H1 (cell line): ENCODE measurements around the gene ABHD17B. TPM values are rescaled to one million over a fixed set of nuclear protein-coding genes. Genes with fewer than 3 reads are reported as not detected.

Experiments used
- CTCF ChIA-PET: fragments of 300-600 bp; sonication (Branson Sonifier 250); formaldehyde crosslinking; loops from one replicate; lab custom pipeline; 2021; ENCODE audit not compliant: partially characterized antibody; lab: Charles Lee
- POLR2A ChIA-PET: fragments of 300-600 bp; sonication (Branson Sonifier 250); formaldehyde crosslinking; loops from one replicate; lab custom pipeline; 2021; ENCODE audit warnings: inconsistent platforms; ENCODE audit not compliant: partially characterized antibody; lab: Charles Lee
- DNase-seq, 2 experiments: peaks; one replicate each; pipeline versions ENCODE4 v3.0.0 to v3.0.0-alpha.2; 2010 to 2022; ENCODE audit warnings: low spot score in 2 of 2, low read depth in 1 of 2, mixed read lengths in 1 of 2
- FAIRE-seq: peaks from 2 replicates; lab custom pipeline; 2011; peaks lifted over from hg19 to GRCh38; lab: Jason Lieb, UNC
- H2AFZ ChIP-seq: 2 replicates; pipeline ENCODE4 v1.8.1; 2012; ENCODE audit warnings: low read length, inconsistent platforms
- H2AK5ac ChIP-seq: 2 replicates; pipeline ENCODE4 v1.6.1; 2013; ENCODE audit warnings: low read depth, low read length
- H2BK120ac ChIP-seq: replicated peaks from 2 replicates; pipeline ENCODE3; 2013; ENCODE audit warnings: low read depth, low read length, inconsistent platforms
- H2BK12ac ChIP-seq: 2 replicates; pipeline ENCODE4 v1.6.1; 2013; ENCODE audit warnings: low read depth, low read length
- H2BK15ac ChIP-seq: 2 replicates; pipeline ENCODE4 v1.6.1; 2013; ENCODE audit warnings: low read length
- H2BK20ac ChIP-seq: 2 replicates; pipeline ENCODE4 v1.6.1; 2013; ENCODE audit warnings: low read length
- H2BK5ac ChIP-seq: 2 replicates; pipeline ENCODE4 v1.6.1; 2013; ENCODE audit warnings: low read depth, low read length
- H3K14ac ChIP-seq: 2 replicates; pipeline ENCODE4 v1.6.1; 2013; ENCODE audit warnings: inconsistent platforms; ENCODE audit not compliant: insufficient read length
- H3K18ac ChIP-seq: 2 replicates; pipeline ENCODE4 v1.6.1; 2013; ENCODE audit warnings: low read length; ENCODE audit errors: extremely low read depth
- H3K23ac ChIP-seq: 2 replicates; pipeline ENCODE4 v1.6.1; 2013; ENCODE audit warnings: inconsistent platforms; ENCODE audit not compliant: insufficient read length
- H3K23me2 ChIP-seq: 2 replicates; pipeline ENCODE4 v1.6.1; 2013; ENCODE audit warnings: low read depth, low read length
- H3K27ac ChIP-seq: 2 replicates; pipeline ENCODE4 v1.6.1; 2011; ENCODE audit warnings: low read depth, low read length, inconsistent platforms
- H3K27me3 ChIP-seq, 4 experiments: replicated peaks in 1 of 4; 1 replicate in 1 of 4; 2 replicates in 3 of 4; pipeline versions ENCODE4 v1.6.1 to v1.8.1; 2011 to 2013; ENCODE audit warnings: low read length in 3 of 4, mild to moderate bottlenecking in 3 of 4, inconsistent platforms in 2 of 4, mixed read lengths in 2 of 4, moderate library complexity in 1 of 4; ENCODE audit not compliant: control insufficient read depth in 3 of 4, insufficient read depth in 3 of 4; ENCODE audit errors: extremely low read depth in 1 of 4
- H3K36me3 ChIP-seq, 4 experiments: 2 replicates each; pipeline versions ENCODE4 v1.6.1 to v1.8.1; 2011 to 2013; ENCODE audit warnings: mild to moderate bottlenecking in 4 of 4, low read length in 3 of 4, moderate library complexity in 2 of 4, control low read depth in 1 of 4, inconsistent platforms in 1 of 4; ENCODE audit not compliant: insufficient read depth in 4 of 4, control insufficient read depth in 2 of 4
- H3K4ac ChIP-seq: replicated peaks from 2 replicates; pipeline ENCODE3; 2013; ENCODE audit warnings: low read length, low read depth, mixed read lengths, inconsistent platforms; ENCODE audit not compliant: insufficient read length
- H3K4me1 ChIP-seq, 4 experiments: replicated peaks in 1 of 4; 1 replicate in 1 of 4; 2 replicates in 3 of 4; pipeline versions ENCODE4 v1.6.1 to v1.8.1; 2011 to 2013; ENCODE audit warnings: low read length in 3 of 4, inconsistent platforms in 2 of 4, mixed read lengths in 1 of 4; ENCODE audit not compliant: insufficient read depth in 4 of 4, control insufficient read depth in 3 of 4
- H3K4me2 ChIP-seq, 2 experiments: 2 replicates each; pipeline versions ENCODE4 v1.6.1 to v1.8.1; 2011 to 2013; ENCODE audit warnings: low read depth in 2 of 2, low read length in 2 of 2, control low read depth in 1 of 2, inconsistent platforms in 1 of 2, mild to moderate bottlenecking in 1 of 2; ENCODE audit not compliant: insufficient read depth in 1 of 2
- H3K4me3 ChIP-seq, 4 experiments: fragments of 200-600, 300-600 bp in 1 of 4; sonication (generic), shearing (Covaris generic), sonication (Bioruptor Twin) in 1 of 4; 2 replicates each; pipeline versions ENCODE4 v1.5.1 to v1.8.1; 2011 to 2016; ENCODE audit warnings: low read length in 4 of 4, low read depth in 3 of 4, control low read depth in 2 of 4, inconsistent platforms in 2 of 4, mild to moderate bottlenecking in 2 of 4, mixed read lengths in 1 of 4, moderate library complexity in 1 of 4; ENCODE audit not compliant: insufficient read depth in 2 of 4; ENCODE audit errors: extremely low read depth in 1 of 4
- H3K56ac ChIP-seq: replicated peaks from 2 replicates; pipeline ENCODE3; 2013; ENCODE audit warnings: low read depth, mild to moderate bottlenecking, mixed read lengths, low read length, inconsistent platforms; ENCODE audit not compliant: insufficient read length
- H3K79me1 ChIP-seq: 2 replicates; pipeline ENCODE4 v1.6.1; 2013; ENCODE audit warnings: low read depth, low read length, control low read depth
- H3K79me2 ChIP-seq, 2 experiments: 2 replicates each; pipeline versions ENCODE4 v1.6.1 to v1.8.1; 2012 to 2013; ENCODE audit warnings: low read length in 2 of 2, mild to moderate bottlenecking in 2 of 2, inconsistent platforms in 1 of 2; ENCODE audit not compliant: insufficient read depth in 2 of 2, control insufficient read depth in 1 of 2
- H3K9ac ChIP-seq, 4 experiments: replicated peaks in 1 of 4; 1 replicate in 1 of 4; 2 replicates in 3 of 4; pipeline versions ENCODE4 v1.6.1 to v1.8.1; 2011 to 2013; ENCODE audit warnings: low read depth in 3 of 4, low read length in 3 of 4, control low read depth in 2 of 4, mild to moderate bottlenecking in 2 of 4, moderate library complexity in 2 of 4, inconsistent platforms in 1 of 4; ENCODE audit errors: extremely low read depth in 1 of 4
- H3K9me3 ChIP-seq, 2 experiments: 2 replicates each; pipeline versions ENCODE4 v1.6.1 to v1.8.1; 2012 to 2013; ENCODE audit warnings: mild to moderate bottlenecking in 2 of 2, moderate library complexity in 2 of 2, control low read depth in 1 of 2, inconsistent platforms in 1 of 2, low read depth in 1 of 2, low read length in 1 of 2, mixed read lengths in 1 of 2; ENCODE audit not compliant: insufficient read depth in 2 of 2
- H4K20me1 ChIP-seq, 2 experiments: replicated peaks in 1 of 2; 2 replicates each; pipeline versions ENCODE3 to v1.8.1; 2011 to 2013; ENCODE audit warnings: inconsistent platforms in 2 of 2, low read length in 2 of 2, mild to moderate bottlenecking in 1 of 2; ENCODE audit not compliant: insufficient read depth in 2 of 2, control insufficient read depth in 1 of 2
- H4K5ac ChIP-seq: 2 replicates; pipeline ENCODE4 v1.6.1; 2013; ENCODE audit warnings: low read length, low read depth, mixed read lengths, inconsistent platforms; ENCODE audit not compliant: insufficient read length
- H4K8ac ChIP-seq: 2 replicates; pipeline ENCODE4 v1.8.0; 2013; ENCODE audit warnings: mild to moderate bottlenecking, moderate library complexity, low read length, inconsistent platforms; ENCODE audit not compliant: insufficient read depth; ENCODE audit errors: extremely low read depth
- H4K91ac ChIP-seq: replicated peaks from 2 replicates; pipeline ENCODE3; 2013; ENCODE audit warnings: low read length, mixed read lengths, inconsistent platforms; ENCODE audit not compliant: insufficient read length
- BCL11A ChIP-seq, 2 experiments: IDR thresholded peaks; one replicate each; pipeline ENCODE4 v1.6.1; 2011; ENCODE audit warnings: low read depth in 2 of 2, low read length in 2 of 2, mild to moderate bottlenecking in 2 of 2
- CBX5 ChIP-seq: fragments of 300-800, 300-1000 bp; sonication (generic); IDR thresholded peaks from 2 replicates; pipeline ENCODE4 v1.7.1; 2016; ENCODE audit warnings: antibody characterized with exemption, low read length, low read depth
- GABPA ChIP-seq: IDR thresholded peaks from 2 replicates; pipeline ENCODE4 v1.6.1; 2011; ENCODE audit warnings: mild to moderate bottlenecking, low read length, moderate library complexity, borderline replicate concordance; ENCODE audit not compliant: insufficient read depth
- MAFK ChIP-seq: IDR thresholded peaks from 2 replicates; pipeline ENCODE4 v1.6.1; 2012; ENCODE audit warnings: low read depth, mild to moderate bottlenecking, improper control_type of control experiment, low read length
- SIRT6 ChIP-seq: IDR thresholded peaks from one replicate; pipeline ENCODE4 v1.7.1; 2012; ENCODE audit warnings: low read length, inconsistent platforms
- WGBS, 2 experiments: shearing (Covaris generic) in 1 of 2; methylation state at CpG; one replicate each; pipeline versions ENCODE4 v1.1.6 to v1.1.7; 2013 to 2015; ENCODE audit warnings: low lambda C conversion rate in 2 of 2, mixed read lengths in 2 of 2, inconsistent platforms in 1 of 2, low coverage in 1 of 2, missing lambda C conversion rate in 1 of 2; ENCODE audit not compliant: insufficient replicate concordance in 2 of 2, insufficient coverage in 1 of 2, insufficient read length in 1 of 2; ENCODE audit errors: extremely low coverage in 1 of 2, missing lambda C conversion rate in 1 of 2; 5-methylcytosine and 5-hydroxymethylcytosine counted together
- polyA plus RNA-seq, 7 experiments: library from polyadenylated mRNA; depleted of rRNA in 3 of 7; stranded (reverse) in 5 of 7; unstranded in 2 of 7; fragments of >200 nt in 5 of 7; fragments of 200-250 nt in 2 of 7; gene quantifications; 1 replicate in 5 of 7; 2 replicates in 1 of 7; 4 replicates in 1 of 7; pipeline versions ENCODE4 v1.2.1 to v1.2.3, GENCODE V29; 2011 to 2013; ENCODE audit warnings: missing spikeins in 2 of 7, mixed read lengths in 2 of 7
- total RNA-seq: library from RNA; stranded (reverse); fragmentation: NEBNext Ultra II Directional; extraction: Animal tissue kit (Norgen Biotek cat#: 25700); gene quantifications from 2 replicates; pipeline ENCODE4 v1.2.1, GENCODE V29; 2021

Gene ABHD17B
- total and polyA plus RNA-seq, 2 of the 8 experiments (the other 6 are each of a cell fraction or from before 2014, with no cell fraction given) = 37.2 to 60.8 TPM

DNA sequence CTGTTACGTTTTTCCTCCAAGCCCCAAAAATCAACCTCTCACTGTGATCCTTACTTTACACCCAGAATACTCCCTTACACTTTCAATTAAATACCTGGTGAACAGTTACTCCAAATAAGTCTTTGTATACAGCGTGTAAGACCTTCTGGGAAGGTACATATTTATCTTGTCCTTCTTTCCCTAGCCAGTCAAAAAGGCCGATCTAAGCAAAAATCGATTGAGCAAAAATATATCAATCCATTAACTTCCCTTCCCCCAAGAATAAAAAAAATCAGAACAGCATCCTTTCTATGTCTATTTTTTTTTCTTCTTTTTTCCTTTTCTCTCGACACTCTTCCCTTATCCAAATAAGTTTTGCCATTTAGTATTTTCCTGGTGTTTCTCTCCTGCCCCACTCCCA is 71.3 kb downstream of the ABHD17B start:
- Histone ChIP-seq H3K27me3 (no peaks in the 10 kb centered on the region), H3K27ac (no peak overlapping the region), H3K18ac (no peak overlapping the region), H4K8ac (no peak overlapping the region), H3K4me2 (no peak overlapping the region), H2AFZ (no peak overlapping the region), H2BK12ac (no peak overlapping the region), H3K9me3 (no peaks in the 10 kb centered on the region), H3K36me3 (no peaks in the 10 kb centered on the region), H2AK5ac (no peak overlapping the region), H2BK15ac (no peak overlapping the region), H3K56ac (no peak overlapping the region), H3K4ac (no peak overlapping the region), H3K4me1 (no peaks in the 10 kb centered on the region), H2BK20ac (no peak overlapping the region), H4K5ac (no peak overlapping the region), H4K91ac (no peak overlapping the region), H2BK5ac (no peak overlapping the region), H3K79me2 (no peaks in the 10 kb centered on the region), H3K23ac (no peak overlapping the region), H3K4me3 (no peak overlapping the region), H3K9ac (no peak overlapping the region), H4K20me1 (no peaks in the 10 kb centered on the region), H3K79me1 (no peaks in the 10 kb centered on the region), H3K23me2 (no peaks in the 10 kb centered on the region), H2BK120ac (no peak overlapping the region), H3K14ac (no peak overlapping the region)
- ChIA-PET CTCF (no interaction called here), POLR2A (no interaction called here)
- DNase-seq (no peak), FAIRE-seq (no peak)
- TF ChIP-seq CBX5 (no peak), GABPA (no peak), MAFK (peak; percentile 23; the same call in 1 of the 2 replicates), BCL11A (IDR thresholded peaks at IDR 0.05; ENCODE audit: low read depth in 2 of 2, low read length in 2 of 2) (no peak), SIRT6 (no peak)
- 88% methylated on average over 5 of the region's 5 CpGs; no CpG with 5 or more reads in 1 of the 2 experiments for WGBS, 2 experiments
